Subcutaneous adipose tissue (tissue), 4 donors: ENCODE data around the gene C1QTNF8. TPM values are rescaled to one million over a fixed set of nuclear protein-coding genes. Genes with fewer than 3 reads are reported as not detected.

ENCODE experiments used
- CTCF ChIP-seq: fragments of 450-650 bp; IDR thresholded peaks from one replicate; pipeline ENCODE4 v1.5.1; 2016; ENCODE audit warnings: low read depth, mild to moderate bottlenecking, control low read depth, antibody characterized with exemption, moderate library complexity
- total RNA-seq, 4 donors: library from RNA; depleted of rRNA; stranded (reverse); fragments of >200 nt; gene quantifications; one replicate each; pipeline ENCODE4 v1.1.0, GENCODE V29; 2016

Gene C1QTNF8
- total RNA-seq, 4 donors from 2014 or later = not detected

GRCh38 chr16:1039762-1040161 lies 56.3 kb downstream of the C1QTNF8 start:
- no peak for TF ChIP-seq CTCF

GRCh38 chr16:1038932-1039331 lies 57.1 kb downstream of the C1QTNF8 start:
- no peak for TF ChIP-seq CTCF

Other genes with a start within 250 kb of the C1QTNF8 start
- gene LMF1, start 125.3 kb downstream of the C1QTNF8 start, total RNA-seq = 10 to 100 TPM; 16.0 to 30.3 (median 24.2) TPM
- gene SOX8, start 114.5 kb downstream of the C1QTNF8 start, total RNA-seq = 1 to 10 TPM in 1 of 4 donors, not detected in 3; 1.0 TPM
- not detected for gene SSTR5, start 23.5 kb downstream of the C1QTNF8 start, total RNA-seq
- gene CACNA1H, start 56.9 kb upstream of the C1QTNF8 start, total RNA-seq = 10 to 100 TPM in 1 of 4 donors, 1 to 10 TPM in 2, under 1 TPM in 1; 0.51 to 13.9 (median 3.1) TPM
- gene TPSG1, start 129.0 kb upstream of the C1QTNF8 start, total RNA-seq = 1 to 10 TPM in 1 of 4 donors, not detected in 3; 2.4 TPM
- gene TPSB2, start 133.9 kb upstream of the C1QTNF8 start, total RNA-seq = 100 to 1,000 TPM in 1 of 4 donors, 10 to 100 TPM in 3; 32.8 to 163 (median 51.4) TPM
- 100 to 1,000 TPM in 1 of 4 donors, 10 to 100 TPM in 3; 31.8 to 116 (median 69.8) TPM for gene TPSAB1, start 144.5 kb upstream of the C1QTNF8 start, total RNA-seq
- gene TPSD1, start 159.8 kb upstream of the C1QTNF8 start, total RNA-seq = 10 to 100 TPM in 2 of 4 donors, 1 to 10 TPM in 1, not detected in 1; 6.6 to 14.3 (median 12.8) TPM
- 100 to 1,000 TPM in 1 of 4 donors, 10 to 100 TPM in 3; 41.1 to 102 (median 55.9) TPM for gene UBE2I, start 213.4 kb upstream of the C1QTNF8 start, total RNA-seq
- 1 to 10 TPM in 3 of 4 donors, under 1 TPM in 1; 0.98 to 8.5 (median 2.5) TPM for gene BAIAP3, start 237.4 kb upstream of the C1QTNF8 start, total RNA-seq